Measurements from ENCODE around the gene H2BW2. TPM values are rescaled to one million over a fixed set of nuclear protein-coding genes. Genes with fewer than 3 reads are reported as not detected.

H2BW2 gene
- total RNA-seq (2022; extraction: Qiagen RNA extraction; ENCODE audit: low read depth) = not detected in 5 replicates

GRCh38 chrX:104039689-104040505 is at the start of gene H2BW2:
Gene H2BW2 (plus strand): TSS chrX:104039956. CDS start chrX:104039995, 39 bp downstream.

DNA sequence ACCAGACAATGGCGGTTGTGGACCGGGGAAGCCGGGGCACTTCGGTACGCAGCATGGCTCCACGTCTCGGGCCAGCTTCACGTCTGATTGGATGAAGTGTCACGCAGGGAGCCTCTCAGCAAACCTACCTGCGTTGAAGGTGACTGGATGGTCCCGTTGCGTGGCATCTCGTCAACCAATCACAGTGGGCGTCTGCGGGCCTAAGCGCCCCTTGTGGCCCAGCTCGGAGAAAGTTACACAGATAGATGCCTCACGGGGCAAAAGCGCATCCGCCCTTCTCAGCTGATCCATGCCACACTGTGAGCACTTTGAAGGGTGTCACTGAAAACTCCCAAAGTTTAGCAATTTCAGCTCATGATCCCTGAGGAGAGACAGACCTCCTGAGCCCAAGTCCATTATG is 26.1 kb upstream of the H2BW2 start, which contains the start of gene H2BW1:
Gene H2BW1, minus strand, starts transcription at position 103 of the 400 bp plus-strand sequence. CDS start 132 bp downstream, outside the sequence.

DNA sequence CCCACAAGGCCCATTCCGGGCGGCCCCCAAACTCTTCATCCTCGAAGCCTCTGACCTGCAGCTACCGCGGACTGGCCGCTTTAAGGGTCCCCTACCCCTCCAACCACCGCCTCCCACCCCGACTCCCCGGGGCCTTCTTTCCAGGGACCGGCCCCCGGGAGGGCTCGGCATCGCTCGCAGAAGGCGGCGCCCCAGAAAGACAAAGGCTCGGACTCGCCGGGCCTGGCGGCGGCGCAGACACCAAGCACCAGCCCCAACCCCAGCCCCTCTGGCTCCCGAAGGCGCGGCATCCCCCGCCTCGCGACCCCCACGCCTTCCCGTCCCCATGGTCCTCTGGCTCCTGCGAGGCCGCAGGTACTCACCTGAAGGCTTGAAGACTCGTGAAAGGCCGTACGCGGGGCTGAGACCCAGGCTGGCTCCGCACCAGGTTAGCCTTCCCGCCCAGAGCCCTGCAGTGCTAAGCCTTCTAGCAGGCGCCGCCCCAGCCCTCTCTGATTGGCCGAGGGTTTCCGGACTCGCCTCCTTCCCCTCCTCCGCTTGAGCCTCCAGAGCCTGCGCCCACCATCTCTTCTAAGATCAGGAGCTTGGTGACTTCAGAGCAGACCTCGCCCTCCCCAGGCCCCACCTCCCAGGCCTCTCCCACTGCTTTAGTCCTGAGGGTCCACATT is 36.2 kb downstream of the H2BW2 start, which contains the start of gene TMSB15C:
Gene TMSB15C, minus strand, starts transcription at position 459 of the 668 bp plus-strand sequence.

Other genes with a start within 250 kb of the H2BW2 start
- gene RAB9B, start 207.7 kb upstream of the H2BW2 start, total RNA-seq (2022; extraction: Qiagen RNA extraction; ENCODE audit: low read depth) = 0.03 to 0.05 TPM (median 0.05 TPM) in 3 of 5 replicates, not detected in the others
- gene TMSB15B, start 77.3 kb upstream of the H2BW2 start, total RNA-seq (2022; extraction: Qiagen RNA extraction; ENCODE audit: low read depth) = 5.7 to 8.2 TPM (median 7.5 TPM) in 5 replicates
- not detected in 5 replicates for gene H2BW1, start 26.2 kb upstream of the H2BW2 start, total RNA-seq (2022; extraction: Qiagen RNA extraction; ENCODE audit: low read depth)
- 0.06 to 0.19 TPM (median 0.12 TPM) in 4 of 5 replicates, not detected in the other for gene TMSB15C, start 36.3 kb downstream of the H2BW2 start, total RNA-seq (2022; extraction: Qiagen RNA extraction; ENCODE audit: low read depth)
- gene ZCCHC18, start 72.6 kb downstream of the H2BW2 start, total RNA-seq (2022; extraction: Qiagen RNA extraction; ENCODE audit: low read depth) = 0.08 to 0.17 TPM (median 0.09 TPM) in 3 of 5 replicates, not detected in the others
- gene SLC25A53, start 117.1 kb downstream of the H2BW2 start, total RNA-seq (2022; extraction: Qiagen RNA extraction; ENCODE audit: low read depth) = 3.4 to 4.7 TPM (median 4.3 TPM) in 5 replicates
- gene FAM199X, start 126.5 kb downstream of the H2BW2 start, total RNA-seq (2022; extraction: Qiagen RNA extraction; ENCODE audit: low read depth) = 12.0 to 22.2 TPM (median 18.2 TPM) in 5 replicates
- 0.10 to 0.16 TPM (median 0.16 TPM) in 3 of 5 replicates, not detected in the others for gene ESX1, start 215.0 kb downstream of the H2BW2 start, total RNA-seq (2022; extraction: Qiagen RNA extraction; ENCODE audit: low read depth)

Measured in A549 treated with GW870086 at 1 μM for 4 hours (cell line).